Uterus (tissue), 4 donors: ENCODE results near the gene TIMMDC1. TPM values are rescaled to one million over a fixed set of nuclear protein-coding genes. Genes with fewer than 3 reads are reported as not detected.

ENCODE experiments used
- DNase-seq, 2 donors: peaks; one replicate each; pipeline ENCODE4 v3.0.0-alpha.2; 2019 to 2020
- H3K27ac ChIP-seq, 2 donors: fragments of 200-600 bp; sonication (generic); 1 replicate in 1 of 2; 2 replicates in 1 of 2; pipeline ENCODE4 v1.5.1; 2016 to 2018
- H3K27me3 ChIP-seq, 2 donors: fragments of 200-600 bp; sonication (generic); one replicate each; pipeline ENCODE4 v1.5.1; 2018 to 2019; ENCODE audit warnings: control low read depth in 1 of 2
- H3K36me3 ChIP-seq, 2 donors: fragments of 200-600 bp; sonication (generic); one replicate each; pipeline ENCODE4 v1.5.1; 2019; ENCODE audit warnings: control low read depth in 1 of 2
- H3K4me1 ChIP-seq, 2 donors: fragments of 200-600 bp; sonication (generic); one replicate each; pipeline ENCODE4 v1.5.1; 2018 to 2019; ENCODE audit warnings: control low read depth in 1 of 2
- H3K4me3 ChIP-seq, 2 donors: fragments of 200-600 bp; sonication (generic); 1 replicate in 1 of 2; 2 replicates in 1 of 2; pipeline ENCODE4 v1.5.1; 2018 to 2019; ENCODE audit warnings: mild to moderate bottlenecking in 1 of 2
- H3K9me3 ChIP-seq, 2 donors: fragments of 200-600 bp; sonication (generic); one replicate each; pipeline ENCODE4 v1.5.1; 2019; ENCODE audit warnings: control low read depth in 1 of 2
- CTCF ChIP-seq, 4 experiments: fragments of 200-600 bp in 2 of 4; fragments of 450-650 bp in 2 of 4; sonication (generic) in 2 of 4; IDR thresholded peaks; one replicate each; pipeline ENCODE4 v1.5.1; 2016 to 2019; ENCODE audit warnings: antibody characterized with exemption in 4 of 4, mild to moderate bottlenecking in 2 of 4, moderate library complexity in 1 of 4
- POLR2A ChIP-seq, 2 donors: fragments of 450-650 bp; IDR thresholded peaks; one replicate each; pipeline ENCODE4 v1.6.1; 2016; ENCODE audit warnings: antibody characterized with exemption in 2 of 2, mild to moderate bottlenecking in 1 of 2, moderate library complexity in 1 of 2
- intact Hi-C: fragments of 100-400 bp; cut with DNase I; formaldehyde crosslinking; loops from one replicate; pipeline ENCODE4 v1.15.1; 2023; ENCODE audit warnings: low total_unique reads
- total RNA-seq, 4 donors: library from RNA; depleted of rRNA in 3 of 4; stranded (reverse); fragments of >200 nt in 3 of 4; gene quantifications; one replicate each; pipeline versions ENCODE4 v1.1.0 to v1.2.4, GENCODE V29; 2014 to 2023
- donor health status: DM: yes; HTN: yes; CAD: no.

Gene TIMMDC1
- total RNA-seq: 10 to 100 TPM; 15.1 to 83.4 (median 31.4) TPM

- Histone ChIP-seq H3K9me3 (no peaks in the 10 kb centered on the region), H3K27me3 (no peaks in the 10 kb centered on the region), H3K36me3 (no peaks in the 10 kb centered on the region), H3K27ac (peak within 1 kb of the TSS; percentile 85 to 87), H3K4me1 (peaks cover 5 to 6% of the 10 kb centered on the region in 2 donors), H3K4me3 (peak within 1 kb of the TSS; percentile 87 to 95)
- peak; percentile 97 for DNase-seq
- TF ChIP-seq CTCF (IDR thresholded peaks at IDR 0.05) (no peak), POLR2A (IDR thresholded peaks at IDR 0.05) (peak; percentile 48 to 80)
- intact Hi-C loops: no loop called here
These were observed at the start of gene TIMMDC1 for GRCh38 chr3:119498186-119499011. TIMMDC1 (plus strand) TSS chr3:119498547; CDS start chr3:119498734, 187 bp downstream.

GRCh38 chr3:119453822-119454221 is 44.5 kb upstream of the TIMMDC1 start:
- TF ChIP-seq POLR2A (IDR thresholded peaks at IDR 0.05) (no peak), CTCF (IDR thresholded peaks at IDR 0.05) (no peak)
- no peak overlapping the region for H3K4me3 ChIP-seq
- no peaks in the 10 kb centered on the region for H3K4me1 ChIP-seq
- intact Hi-C loops: no loop called here
- no peak for DNase-seq
- H3K9me3 ChIP-seq: no peaks in the 10 kb centered on the region
- no peaks in the 10 kb centered on the region for H3K36me3 ChIP-seq
- no peaks in the 10 kb centered on the region for H3K27me3 ChIP-seq
- H3K27ac ChIP-seq: no peak overlapping the region

- intact Hi-C loops: no loop called here
- Histone ChIP-seq H3K9me3 (no peaks in the 10 kb centered on the region), H3K4me3 (no peak overlapping the region), H3K27ac (no peak overlapping the region), H3K27me3 (no peaks in the 10 kb centered on the region), H3K4me1 (no peaks in the 10 kb centered on the region), H3K36me3 (no peaks in the 10 kb centered on the region)
- TF ChIP-seq POLR2A (IDR thresholded peaks at IDR 0.05): no peak
- no peak for TF ChIP-seq CTCF (IDR thresholded peaks at IDR 0.05)
- no peak for DNase-seq
These were observed 41.9 kb upstream of the TIMMDC1 start for GRCh38 chr3:119456469-119456868.

- TF ChIP-seq CTCF (IDR thresholded peaks at IDR 0.05) (no peak), POLR2A (IDR thresholded peaks at IDR 0.05) (no peak)
- no peak overlapping the region for H3K27ac ChIP-seq
These were observed 41.1 kb upstream of the TIMMDC1 start for GRCh38 chr3:119457246-119457645.

More at GRCh38 chr3:119457246-119457645, 41.1 kb upstream of the TIMMDC1 start:
- Histone ChIP-seq H3K4me3 (no peak overlapping the region), H3K4me1 (no peaks in the 10 kb centered on the region), H3K36me3 (no peaks in the 10 kb centered on the region), H3K27me3 (no peaks in the 10 kb centered on the region), H3K9me3 (no peaks in the 10 kb centered on the region)
- DNase-seq: no peak
- intact Hi-C loops: no loop called here
